ENCODE results near the gene KRTAP5-4.
A peak's percentile ranks its signal among the peaks of the same experiment; 100 is the strongest.
"Not testable (repeated sequence)": the region's sequence is repeated elsewhere in the genome, so short reads cannot be mapped to it uniquely, and the experiment has no call there.

The KRTAP5-4 gene

GRCh38 chr11:1652771-1653540 lies 31.0 kb upstream of the KRTAP5-4 start:
- DNase-seq (ENCODE audit: low spot score), result peak; percentile 95

GRCh38 chr11:1652442-1652770 lies 30.5 kb upstream of the KRTAP5-4 start:
- DNase-seq (ENCODE audit: low spot score), result no peak

GRCh38 chr11:1652026-1652425 lies 30.1 kb upstream of the KRTAP5-4 start:
- no peak for DNase-seq (ENCODE audit: low spot score)

GRCh38 chr11:1651411-1651980 lies 29.6 kb upstream of the KRTAP5-4 start:
- DNase-seq (ENCODE audit: low spot score), result no peak

- DNase-seq (ENCODE audit: low spot score), result no peak
Measured at GRCh38 chr11:1650918-1651262, 29.0 kb upstream of the KRTAP5-4 start.

- no peak for DNase-seq (ENCODE audit: low spot score)
Measured at GRCh38 chr11:1650034-1650917, 28.3 kb upstream of the KRTAP5-4 start.

GRCh38 chr11:1648653-1649420 lies 26.9 kb upstream of the KRTAP5-4 start:
- no peak for DNase-seq (ENCODE audit: low spot score)

- no peak for DNase-seq (ENCODE audit: low spot score)
Measured at GRCh38 chr11:1647901-1648652, 26.1 kb upstream of the KRTAP5-4 start.

GRCh38 chr11:1646540-1646939 lies 24.6 kb upstream of the KRTAP5-4 start:
- not testable (repeated sequence) for DNase-seq (ENCODE audit: low spot score)

- no peak for DNase-seq (ENCODE audit: low spot score)
Measured at GRCh38 chr11:1645357-1645821, 23.5 kb upstream of the KRTAP5-4 start.

GRCh38 chr11:1644601-1645356 lies 22.8 kb upstream of the KRTAP5-4 start:
- DNase-seq (ENCODE audit: low spot score), result no peak

- DNase-seq (ENCODE audit: low spot score), result no peak
Measured at GRCh38 chr11:1643146-1643690, 21.3 kb upstream of the KRTAP5-4 start.

- DNase-seq (ENCODE audit: low spot score), result no peak
Measured at GRCh38 chr11:1642288-1643145, 20.6 kb upstream of the KRTAP5-4 start.

GRCh38 chr11:1641096-1641495 lies 19.2 kb upstream of the KRTAP5-4 start:
- DNase-seq (ENCODE audit: low spot score), result no peak

GRCh38 chr11:1640076-1640946 lies 18.4 kb upstream of the KRTAP5-4 start:
- DNase-seq (ENCODE audit: low spot score), result peak; percentile 90

- DNase-seq (ENCODE audit: low spot score), result no peak
Measured at GRCh38 chr11:1639666-1640065, 17.7 kb upstream of the KRTAP5-4 start.

GRCh38 chr11:1639102-1639620 lies 17.2 kb upstream of the KRTAP5-4 start:
- DNase-seq (ENCODE audit: low spot score), result no peak

GRCh38 chr11:1638344-1638743 lies 16.4 kb upstream of the KRTAP5-4 start:
- no peak for DNase-seq (ENCODE audit: low spot score)

All from HuH-7 (cell line).